Measurements from ENCODE around the gene CTBP1.

Gene CTBP1

GRCh38 chr4:1178300-1179088, 70.4 kb downstream of the CTBP1 start:
- no peak for DNase-seq
- TF ChIP-seq POLR2A (IDR thresholded peaks at IDR 0.05; ENCODE audit: low read length): no peak
- TF ChIP-seq GATA1 (IDR thresholded peaks at IDR 0.05; ENCODE audit: low read depth, low read length): no peak

DNA sequence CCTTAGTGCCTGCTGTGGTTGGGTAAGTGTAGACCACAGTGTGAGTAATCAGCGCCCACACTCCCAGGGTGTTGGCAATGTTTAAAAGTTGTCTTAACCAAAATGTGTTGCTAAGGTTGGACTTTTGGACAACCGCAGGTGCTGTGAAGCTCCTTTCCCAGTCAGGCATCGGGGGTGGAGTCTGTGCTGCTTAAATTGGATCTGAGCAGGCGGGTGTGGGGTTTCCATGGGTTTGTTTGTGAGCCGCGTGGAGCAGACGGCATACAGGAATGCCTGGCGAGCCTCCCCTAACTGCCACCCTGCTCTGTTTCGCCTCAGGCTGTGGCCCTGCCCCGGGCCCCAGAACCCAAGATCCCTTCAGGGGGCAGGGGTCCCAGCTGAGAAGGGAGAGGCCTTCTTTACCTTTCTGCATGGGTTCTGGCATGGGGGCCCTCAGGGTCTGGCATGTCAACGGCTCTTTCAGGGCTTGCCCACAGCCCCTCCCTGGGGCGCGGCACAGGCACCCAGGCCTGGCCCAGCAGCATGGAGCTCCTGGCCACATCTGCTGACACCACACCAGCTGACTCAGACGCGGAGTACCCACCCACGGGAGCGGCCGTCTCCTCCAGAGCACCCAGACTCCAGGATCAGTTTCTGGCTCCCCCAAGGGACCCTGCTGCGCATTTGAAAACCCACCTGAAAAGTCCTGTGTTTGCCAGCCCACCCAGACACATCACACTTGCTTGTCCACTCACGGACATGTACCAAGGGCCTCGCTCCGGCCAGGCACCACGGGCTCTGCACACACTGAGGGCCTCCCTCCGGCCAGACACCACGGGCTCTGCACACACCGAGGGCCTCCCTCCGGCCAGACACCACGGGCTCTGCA, 71.4 kb downstream of the CTBP1 start:
- peak; percentile 33 to 36 for DNase-seq
- TF ChIP-seq GATA1 (IDR thresholded peaks at IDR 0.05; ENCODE audit: low read depth, low read length) (no peak), POLR2A (IDR thresholded peaks at IDR 0.05; ENCODE audit: low read length) (no peak)

- TF ChIP-seq GATA1 (IDR thresholded peaks at IDR 0.05; ENCODE audit: low read depth, low read length) (no peak), POLR2A (IDR thresholded peaks at IDR 0.05; ENCODE audit: low read length) (no peak)
- no peak for DNase-seq
Observed at GRCh38 chr4:1176398-1177273, 72.3 kb downstream of the CTBP1 start.

DNA sequence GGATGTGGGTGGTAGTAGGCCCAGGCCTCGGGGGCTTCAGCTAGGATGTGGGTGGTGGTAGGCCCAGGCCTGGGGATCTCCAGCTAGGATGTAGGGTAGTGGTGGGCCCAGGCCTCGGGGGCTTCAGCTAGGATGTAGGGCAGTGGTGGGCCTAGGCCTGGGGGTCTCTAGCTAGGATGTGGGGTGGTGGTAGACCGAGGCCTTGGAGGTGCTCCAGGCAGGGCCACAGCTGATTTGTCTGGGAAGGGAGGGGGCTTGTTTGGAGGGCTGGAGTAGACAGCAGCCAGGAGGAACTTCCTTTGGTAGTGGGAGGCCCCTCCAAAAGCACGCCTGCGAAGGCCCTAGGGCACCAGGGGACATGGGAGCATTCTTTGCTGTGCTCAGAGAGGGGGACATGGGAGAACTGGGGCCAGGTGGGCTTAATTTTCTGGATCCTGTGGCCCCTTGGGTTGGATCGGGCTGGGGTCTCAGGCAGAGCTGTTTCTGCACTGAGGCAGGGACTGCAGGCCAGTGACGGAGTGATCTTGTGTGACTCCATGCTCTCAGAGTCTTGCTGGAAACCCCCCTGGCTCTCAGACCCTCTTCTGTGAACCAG, 73.2 kb downstream of the CTBP1 start:
- DNase-seq: no peak
- TF ChIP-seq POLR2A (IDR thresholded peaks at IDR 0.05; ENCODE audit: low read length): no peak
- no peak for TF ChIP-seq GATA1 (IDR thresholded peaks at IDR 0.05; ENCODE audit: low read depth, low read length)

DNA sequence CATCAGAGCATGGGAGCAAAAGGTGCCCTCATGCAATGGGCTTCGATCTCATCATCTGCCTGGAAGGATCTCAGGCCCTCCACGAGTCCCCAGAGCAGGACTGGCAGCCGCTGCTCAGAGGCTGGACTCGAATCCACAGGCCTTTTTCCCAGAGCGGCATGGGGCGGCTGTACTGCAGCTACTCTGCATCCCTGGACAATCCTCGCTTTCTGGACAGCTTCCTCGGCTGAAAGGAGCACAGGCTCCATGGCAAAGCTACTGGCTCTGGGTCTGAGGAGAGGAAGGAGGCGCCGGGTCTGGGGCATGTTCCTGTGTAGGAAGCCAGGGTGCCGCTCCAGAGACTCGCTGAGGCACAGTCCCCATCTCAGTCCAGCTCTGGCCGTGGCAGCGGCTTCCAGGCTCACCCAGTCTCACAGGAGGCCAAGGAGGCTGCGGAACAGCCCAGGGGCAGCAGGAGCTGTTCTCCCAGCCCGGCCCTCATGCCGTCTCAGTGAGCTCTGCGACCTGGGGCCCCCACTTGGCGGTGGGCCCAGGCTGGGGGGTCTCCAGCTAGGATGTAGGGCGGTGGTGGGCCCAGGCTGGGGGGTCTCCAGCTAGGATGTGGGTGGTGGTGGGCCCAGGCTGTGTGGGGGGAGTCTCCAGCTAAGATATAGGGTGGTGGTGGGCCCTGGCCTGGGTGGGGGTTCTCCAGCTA, 73.8 kb downstream of the CTBP1 start:
- TF ChIP-seq GATA1 (IDR thresholded peaks at IDR 0.05; ENCODE audit: low read depth, low read length): no peak
- TF ChIP-seq POLR2A (IDR thresholded peaks at IDR 0.05; ENCODE audit: low read length): no peak
- DNase-seq: no peak

GRCh38 chr4:1172971-1173757, 75.8 kb downstream of the CTBP1 start:
- TF ChIP-seq POLR2A (IDR thresholded peaks at IDR 0.05; ENCODE audit: low read length) (no peak), GATA1 (IDR thresholded peaks at IDR 0.05; ENCODE audit: low read depth, low read length) (no peak)
- no peak for DNase-seq

GRCh38 chr4:1172228-1172851, 76.6 kb downstream of the CTBP1 start, which contains the start of gene SPON2:
TSS of gene SPON2 (minus strand) at chr4:1172583.
- TF ChIP-seq POLR2A (IDR thresholded peaks at IDR 0.05; ENCODE audit: low read length) (no peak), GATA1 (IDR thresholded peaks at IDR 0.05; ENCODE audit: low read depth, low read length) (no peak)
- DNase-seq: no peak

GRCh38 chr4:1171311-1172227, 77.4 kb downstream of the CTBP1 start:
- DNase-seq: no peak

GRCh38 chr4:1170976-1171310, 78.0 kb downstream of the CTBP1 start:
- TF ChIP-seq GATA1 (IDR thresholded peaks at IDR 0.05; ENCODE audit: low read depth, low read length) (no peak), POLR2A (IDR thresholded peaks at IDR 0.05; ENCODE audit: low read length) (no peak)
- DNase-seq: no peak

More at GRCh38 chr4:1171311-1172227, 77.4 kb downstream of the CTBP1 start:
- TF ChIP-seq POLR2A (IDR thresholded peaks at IDR 0.05; ENCODE audit: low read length): no peak

DNA sequence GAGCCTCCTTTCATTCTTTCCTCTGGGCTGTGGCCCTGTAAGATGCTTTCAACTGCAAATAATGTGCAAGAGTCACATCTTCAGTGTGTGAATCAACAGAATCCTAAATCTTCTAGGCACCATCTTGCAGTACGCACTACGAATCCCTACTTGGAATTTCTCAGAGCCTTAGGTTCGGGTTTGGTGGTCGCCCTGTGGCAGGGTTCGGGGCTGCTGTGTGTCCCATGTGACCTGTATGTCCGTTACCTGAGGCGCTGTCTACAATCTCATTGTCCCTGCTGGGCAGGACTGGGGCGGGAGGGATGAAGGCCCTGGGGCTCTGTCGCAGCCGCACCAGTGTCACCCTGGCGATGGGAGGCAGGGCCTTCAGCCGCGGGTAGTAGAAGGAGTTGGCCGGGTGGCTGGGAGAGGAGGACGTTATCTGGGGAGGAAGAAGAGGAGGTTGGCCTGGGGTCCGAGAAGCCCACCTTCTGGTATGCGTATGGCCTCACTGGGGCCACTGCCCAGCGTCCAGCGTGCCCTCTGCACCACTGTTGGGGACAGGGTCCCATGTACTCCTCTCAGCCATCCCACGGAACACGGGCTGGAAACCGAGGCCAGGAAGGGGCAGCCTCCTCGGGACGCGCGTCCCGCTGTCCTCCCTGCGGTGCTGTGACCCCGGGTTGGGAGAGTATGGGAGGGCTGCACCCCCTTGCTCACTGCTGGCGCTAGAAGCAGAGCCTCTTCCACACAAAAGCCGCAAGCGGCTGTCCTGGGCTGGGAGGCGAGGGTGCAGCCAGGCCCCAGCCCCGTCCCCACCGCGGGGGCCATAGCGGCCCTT, 78.6 kb downstream of the CTBP1 start:
- DNase-seq: no peak
- no peak for TF ChIP-seq POLR2A (IDR thresholded peaks at IDR 0.05; ENCODE audit: low read length)
- no peak for TF ChIP-seq GATA1 (IDR thresholded peaks at IDR 0.05; ENCODE audit: low read depth, low read length)

All from erythroblast (primary cell).